HG03439 (cell line): ENCODE results near the gene MINDY1.
A peak's percentile ranks its signal among the peaks of the same experiment; 100 is the strongest.

Experiments used
- ATAC-seq: cut with Tn5 transposase; IDR thresholded peaks from one replicate; pipeline ENCODE4 v1.9.1; 2021; ENCODE audit warnings: mild to moderate bottlenecking, moderate library complexity; ENCODE audit not compliant: unreplicated experiment

Gene MINDY1

DNA sequence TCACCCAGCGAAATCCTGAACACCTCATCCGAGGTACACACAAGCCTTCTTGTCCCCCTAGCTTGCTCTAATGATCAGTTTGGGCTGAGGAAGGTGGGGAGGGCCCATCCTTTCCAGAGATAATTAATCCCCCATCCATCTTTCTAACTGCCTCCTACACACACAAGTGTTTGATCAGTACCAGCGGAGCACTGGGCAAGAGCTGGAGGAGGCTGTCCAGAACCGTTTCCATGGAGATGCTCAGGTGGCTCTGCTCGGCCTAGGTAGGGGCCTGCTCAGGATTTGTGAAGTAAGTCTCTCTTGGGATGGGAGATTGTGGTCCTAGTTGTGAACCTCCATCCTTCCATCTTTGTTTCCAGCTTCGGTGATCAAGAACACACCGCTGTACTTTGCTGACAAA, 18.8 kb downstream of the MINDY1 start:
- no peak for ATAC-seq

DNA sequence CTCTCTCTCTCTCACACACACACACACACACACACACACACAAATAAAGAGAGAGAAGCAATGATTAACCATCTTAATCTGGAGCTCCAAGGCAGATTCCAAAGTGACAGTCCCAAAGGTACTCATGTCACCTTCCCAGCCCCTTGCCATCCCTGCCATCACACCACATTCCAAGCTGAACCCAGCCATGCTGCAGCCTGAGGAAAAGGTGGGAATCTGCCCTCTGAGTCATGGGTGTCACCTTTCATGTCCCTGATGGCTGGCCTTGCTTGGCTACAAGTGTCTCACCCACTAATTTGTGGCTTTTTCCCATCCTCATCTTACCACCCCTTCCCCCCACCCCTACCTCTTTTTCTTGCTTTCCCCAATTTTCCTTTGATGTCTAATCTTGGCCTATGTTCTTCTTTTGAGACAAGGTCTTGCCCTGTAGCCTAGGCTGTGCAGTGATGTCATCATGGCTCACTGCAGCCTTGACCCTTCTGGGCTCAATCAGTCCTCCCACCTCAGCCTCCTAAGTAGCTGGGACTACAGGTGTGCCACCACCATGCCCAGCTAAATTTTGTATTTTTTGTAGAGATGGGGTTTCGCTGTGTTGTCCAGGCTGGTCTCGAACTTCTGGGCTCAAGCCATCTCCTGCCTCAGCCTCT, 21.4 kb downstream of the MINDY1 start:
- ATAC-seq, result no peak

GRCh38 chr1:150981805-150982712, 24.6 kb downstream of the MINDY1 start, which contains the start of gene ANXA9:
Gene ANXA9, plus strand, starts transcription at chr1:150982292. Its CDS starts 814 bp downstream, at chr1:150983106.
- ATAC-seq, result no peak

DNA sequence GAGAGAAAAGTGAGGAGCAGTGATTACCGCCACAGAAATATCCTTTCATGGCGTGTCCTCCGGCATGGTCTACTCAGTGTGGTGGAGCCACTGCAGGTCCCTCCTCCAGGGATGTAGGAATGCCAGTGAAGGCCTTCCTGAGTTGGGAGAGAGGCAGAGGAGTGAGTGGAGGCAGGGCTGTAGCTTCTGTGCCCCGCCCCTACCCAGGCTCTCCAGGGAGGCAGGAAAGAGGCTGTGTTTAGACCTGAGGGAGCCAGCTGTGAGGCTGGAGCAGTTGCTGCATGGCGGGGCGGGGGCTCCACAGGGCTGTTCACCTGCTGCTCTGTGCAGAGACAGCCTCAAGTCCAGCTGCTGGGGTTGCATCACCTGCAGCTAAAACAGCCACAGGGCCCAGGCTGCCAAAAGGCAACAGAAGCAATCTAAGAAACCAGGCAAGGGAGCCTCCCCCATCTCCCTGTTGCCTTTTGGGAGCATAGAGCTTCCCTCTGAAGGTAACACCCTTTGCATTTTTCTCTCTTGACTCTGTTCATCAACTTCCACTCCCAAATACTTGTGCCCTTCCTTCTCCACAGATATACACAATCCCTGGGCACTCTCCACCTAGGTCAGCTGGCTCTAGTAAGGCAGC, 25.4 kb downstream of the MINDY1 start:
- no peak for ATAC-seq

DNA sequence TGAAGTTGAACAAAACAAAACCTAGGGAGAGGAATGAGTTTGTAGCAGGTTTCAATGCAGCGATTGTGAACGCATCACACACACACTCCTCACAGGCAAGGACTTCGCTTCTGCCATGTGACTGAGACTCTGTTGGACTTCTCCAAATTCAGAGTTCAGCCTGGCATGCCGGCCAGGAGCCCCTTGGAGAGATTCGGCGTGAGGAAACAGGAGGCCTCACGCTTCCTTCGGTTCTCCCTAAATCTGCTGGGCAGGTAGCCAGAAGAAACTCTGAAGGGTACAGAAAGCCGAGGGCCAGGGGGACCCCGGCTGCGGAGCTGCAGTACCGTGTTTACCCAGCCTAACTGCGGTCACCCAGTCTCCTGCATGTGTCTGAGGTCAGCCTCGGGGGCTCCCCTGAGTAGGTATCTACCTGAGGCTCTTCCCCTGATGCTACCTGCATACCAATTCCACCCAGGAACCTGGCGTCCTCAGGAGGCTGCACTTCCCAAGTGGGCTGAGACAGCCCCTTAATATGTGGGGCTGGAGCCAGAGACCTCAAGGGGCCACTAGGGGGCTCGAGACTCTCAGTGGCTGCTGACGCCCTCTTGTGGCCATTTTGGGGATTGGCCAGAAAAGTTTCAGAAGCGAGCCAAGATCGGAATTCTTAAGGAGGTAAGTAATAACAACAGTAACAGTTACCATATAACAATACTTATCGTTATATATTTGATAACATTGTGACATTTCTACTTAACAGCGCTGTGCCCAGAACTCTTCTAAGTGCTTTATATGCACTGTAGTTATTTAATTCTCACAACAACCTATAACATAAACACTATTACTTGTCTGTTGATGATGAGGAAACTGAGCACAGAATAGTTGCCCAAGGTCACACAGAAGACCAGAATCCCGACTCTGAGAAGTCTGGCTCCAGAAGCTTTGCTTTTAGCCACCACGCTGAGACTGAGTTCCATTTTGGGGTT, 27.3 kb downstream of the MINDY1 start:
- no peak for ATAC-seq

GRCh38 chr1:150976879-150977694, 29.6 kb downstream of the MINDY1 start:
- ATAC-seq, result no peak

- no peak for ATAC-seq
These were observed 30.3 kb downstream of the MINDY1 start for GRCh38 chr1:150976401-150976821.

- peak; percentile 52 for ATAC-seq
These were observed 31.9 kb downstream of the MINDY1 start, which contains the start of gene CERS2 for GRCh38 chr1:150974580-150975478. Gene CERS2, minus strand, starts transcription at chr1:150974835. Its CDS starts 5,745 bp downstream, at chr1:150969090.

DNA sequence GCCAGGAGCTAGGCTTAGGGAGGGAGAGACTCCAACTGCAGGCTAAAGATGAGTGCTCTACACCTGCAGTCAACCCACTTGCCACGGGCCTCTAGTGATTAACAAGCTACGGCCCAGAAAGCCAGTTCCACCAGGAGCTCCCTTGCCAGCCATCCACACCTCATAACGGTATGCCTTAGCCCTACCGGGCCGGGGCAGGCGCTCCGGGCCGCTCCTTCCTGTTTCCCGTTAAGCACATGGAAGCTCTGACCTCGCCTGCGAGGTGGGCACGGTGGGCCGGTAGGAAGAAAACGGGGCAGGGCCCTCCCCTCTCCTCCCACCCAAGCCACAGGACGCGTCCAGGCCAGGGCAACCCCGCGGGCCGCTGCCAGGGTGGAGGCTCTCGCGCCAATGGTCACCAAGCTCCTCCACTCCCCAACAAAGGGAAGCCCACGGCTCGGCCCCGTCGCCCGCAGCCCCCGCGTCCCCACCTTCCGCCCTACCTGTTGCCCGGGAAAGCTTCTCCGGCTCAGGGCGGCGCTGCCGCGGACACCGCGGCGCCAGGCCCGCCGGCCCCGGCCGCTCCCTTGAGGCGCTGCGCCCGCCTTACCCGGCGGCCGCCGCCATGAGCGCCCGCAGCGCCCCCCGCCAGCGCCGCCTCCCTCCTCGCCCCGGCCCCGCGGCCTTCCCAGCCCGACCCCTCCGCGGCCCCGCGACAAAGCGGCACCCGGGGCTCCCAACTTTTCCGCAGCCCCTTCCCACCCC, 32.7 kb downstream of the MINDY1 start:
- peak; percentile 44 for ATAC-seq

DNA sequence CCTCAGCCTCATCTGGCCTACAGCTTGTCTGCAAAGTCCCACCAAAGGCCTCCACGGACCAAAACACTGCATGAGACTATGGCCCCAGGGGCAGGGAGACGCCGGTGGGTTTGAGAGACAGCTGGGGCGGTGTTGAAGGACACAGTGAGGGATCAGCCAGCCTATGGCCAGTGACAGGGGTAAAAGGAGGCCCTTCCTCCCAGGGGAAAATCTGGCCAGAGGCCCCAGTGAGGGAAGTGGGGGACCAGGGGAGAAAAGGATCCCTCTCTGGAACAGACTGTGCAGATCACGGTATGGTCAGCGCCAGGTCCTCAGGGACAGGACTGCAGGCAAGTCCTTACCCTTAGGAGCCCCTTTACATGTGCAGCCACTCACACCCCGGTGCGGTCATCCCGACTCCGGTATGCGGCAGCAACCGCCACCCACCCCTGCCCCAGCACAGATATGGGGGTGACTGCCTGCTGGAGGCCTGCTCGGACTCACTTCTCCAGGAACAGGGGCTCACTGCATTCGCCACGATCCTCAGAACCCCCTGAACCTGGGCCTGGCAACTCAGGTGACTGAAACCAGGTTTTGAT, 33.4 kb downstream of the MINDY1 start:
- no peak for ATAC-seq

DNA sequence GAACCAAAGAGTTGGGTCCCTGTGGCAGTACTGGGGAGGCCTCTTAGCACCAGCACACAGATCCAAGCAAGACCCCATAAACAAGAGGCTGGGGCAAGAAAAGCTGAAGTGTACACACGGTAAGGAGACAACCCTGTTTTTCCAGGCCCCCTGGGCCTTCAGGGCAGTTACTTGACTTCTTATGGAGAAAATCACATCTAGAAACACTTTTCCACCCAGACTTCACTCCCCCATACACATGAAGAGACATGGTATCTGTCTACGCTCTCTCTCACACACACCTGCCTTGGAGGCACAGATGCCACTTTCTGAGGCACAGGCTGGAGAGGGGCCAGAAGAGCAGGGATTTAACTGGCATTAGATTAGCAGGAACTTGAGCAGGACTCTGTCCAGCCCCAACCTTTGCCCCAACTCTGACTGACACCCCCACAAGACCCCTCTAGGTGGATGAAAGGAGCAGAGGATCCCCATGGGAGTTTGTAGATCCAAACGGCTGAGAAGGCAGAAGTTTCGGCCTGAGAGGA, 34.2 kb downstream of the MINDY1 start:
- no peak for ATAC-seq

- ATAC-seq, result no peak
These were observed 34.9 kb downstream of the MINDY1 start for GRCh38 chr1:150971583-150972416.

DNA sequence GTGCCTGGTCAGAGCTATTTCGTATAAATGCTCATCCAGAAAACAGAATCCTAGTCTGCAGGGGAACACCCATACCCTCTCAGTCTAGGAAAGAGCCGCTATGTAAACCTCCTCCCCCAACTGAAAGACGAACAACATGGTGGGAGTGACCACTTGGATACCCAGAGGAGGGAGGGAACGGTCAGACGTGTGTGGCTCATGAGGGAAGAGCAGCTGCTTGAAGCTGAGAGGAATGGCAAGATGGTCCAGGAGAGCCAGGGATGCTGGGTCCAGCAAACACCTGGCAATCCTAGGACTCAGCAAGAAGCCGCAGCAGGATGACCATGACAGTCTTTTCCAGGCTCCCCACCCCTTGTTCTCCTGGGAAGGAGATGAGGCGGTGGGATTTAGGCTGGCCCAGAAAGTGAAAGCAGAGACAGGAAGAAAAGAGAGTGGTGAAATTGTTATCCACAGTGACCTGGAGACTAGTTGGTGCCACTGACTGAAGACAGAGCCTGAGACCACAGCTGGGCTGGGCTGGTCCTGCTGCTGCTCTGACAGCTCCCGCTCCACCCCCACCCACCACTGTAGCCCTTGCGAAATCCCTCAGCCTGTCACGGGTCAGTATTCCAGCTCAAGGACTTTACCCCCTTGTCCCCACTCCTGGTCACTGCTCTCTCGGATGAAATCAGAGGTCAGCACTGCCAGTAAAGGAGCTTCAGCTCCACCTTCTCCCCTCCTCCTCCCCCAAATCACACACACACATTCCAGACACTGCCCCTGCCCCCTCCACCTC, 35.7 kb downstream of the MINDY1 start:
- no peak for ATAC-seq

DNA sequence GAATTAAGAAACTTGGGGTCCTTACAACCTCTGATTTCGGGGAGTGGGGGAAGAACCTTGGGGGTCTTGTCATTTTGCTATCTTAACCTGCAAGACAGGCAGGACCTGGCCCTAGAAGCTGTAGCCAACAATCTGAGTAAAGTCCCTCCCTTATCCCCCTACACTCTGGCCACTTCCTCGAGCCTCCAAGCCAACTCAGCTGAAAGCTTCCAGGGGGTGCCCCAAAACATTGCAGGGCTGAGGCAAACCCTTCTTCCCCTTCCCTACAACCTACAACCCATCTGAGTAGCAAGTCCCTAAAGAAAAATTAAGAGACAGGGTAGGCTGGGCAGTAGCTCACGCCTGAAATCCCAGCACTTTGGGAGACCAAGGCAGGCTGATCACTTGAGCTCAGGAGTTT, 37.1 kb downstream of the MINDY1 start:
- no peak for ATAC-seq

- ATAC-seq, result no peak
These were observed 38.2 kb downstream of the MINDY1 start for GRCh38 chr1:150968491-150968890.

DNA sequence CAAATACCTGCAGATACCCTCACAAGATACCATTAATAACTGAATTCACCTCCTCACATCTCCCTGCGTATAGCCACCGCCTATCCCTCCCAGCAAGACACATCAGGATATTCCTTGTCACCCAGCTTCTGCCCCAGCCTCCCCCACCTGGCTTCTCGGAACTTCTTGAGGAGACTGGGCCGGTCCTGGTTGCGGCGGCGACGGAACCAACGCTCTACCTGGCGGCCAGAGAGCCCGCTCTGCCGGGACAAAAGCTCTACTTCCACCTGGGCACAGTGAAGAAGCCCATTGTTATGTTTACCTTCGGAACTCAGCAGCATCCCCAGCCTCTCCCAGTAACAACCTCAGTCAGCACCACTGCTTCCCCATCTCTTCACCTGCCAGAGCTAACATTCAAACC, 38.8 kb downstream of the MINDY1 start:
- ATAC-seq, result no peak
